ENCODE data around the gene ZNF479. TPM values are rescaled to one million over a fixed set of nuclear protein-coding genes. Genes with fewer than 3 reads are reported as not detected.

ZNF479 gene
- total and polyA plus RNA-seq, 10 of the 15 experiments (the other 5 are each of a cell fraction or from before 2014, with no cell fraction given) = 0.11 TPM; not detected in 9

GRCh38 chr7:57177856-57178767 is 45.9 kb upstream of the ZNF479 start (continued):
- TF ChIP-seq ZNF592 (IDR thresholded peaks at IDR 0.05) (no peak), MYB (IDR thresholded peaks at IDR 0.05; ENCODE audit: borderline replicate concordance, low read depth, low read length) (no peak)

- no TSS peak for BruUV-seq (replicated peaks)
- ChIA-PET CTCF (no interaction called here), POLR2A (no interaction called here), RAD21 (ENCODE audit: unreplicated experiment) (no interaction called here), SMC1A (ENCODE audit: uncharacterized antibody, unreplicated experiment) (no interaction called here)
- Histone ChIP-seq H3K27me3 (replicated peaks in 1 of 2; ENCODE audit: control insufficient read depth in 2 of 2, insufficient read depth in 2 of 2, low read length in 1 of 2) (no peaks in the 10 kb centered on the region), H3K4me2 (ENCODE audit: control insufficient read depth, insufficient read depth) (no peak overlapping the region), H3K4me3 (no peak overlapping the region), H3K79me2 (ENCODE audit: control insufficient read depth, insufficient read depth, low read length) (no peaks in the 10 kb centered on the region), H4K20me1 (ENCODE audit: control insufficient read depth, insufficient read depth) (no peaks in the 10 kb centered on the region), H3K9me3 (replicated peaks; ENCODE audit: control insufficient read depth, insufficient read depth, low read length) (no peaks in the 10 kb centered on the region; the same call in 2 of the 3 replicates), H3K27ac (ENCODE audit: control insufficient read depth, insufficient read depth) (no peak overlapping the region), H3K36me3 (ENCODE audit: control insufficient read depth in 2 of 2, insufficient read depth in 2 of 2, low read length in 1 of 2) (no peaks in the 10 kb centered on the region), H3K9ac (ENCODE audit: control insufficient read depth, insufficient read depth, low read length) (no peak overlapping the region), H3K4me1 (ENCODE audit: control insufficient read depth, insufficient read depth, low read length) (no peaks in the 10 kb centered on the region), H2AFZ (ENCODE audit: control insufficient read depth, low read depth, low read length) (no peak overlapping the region)
- in situ Hi-C loops (cut with MboI) (no loop called here), intact Hi-C loops (cut with micrococcal nuclease; ENCODE audit: unreplicated experiment) (no loop called here)
- 37% methylated on average over 14 of the region's 14 CpGs for WGBS (ENCODE audit: insufficient coverage, insufficient replicate concordance, low lambda C conversion rate, missing lambda C conversion rate)
- no peak for FAIRE-seq
- ATAC-seq = no peak
- DNase-seq (ENCODE audit: low read depth, low spot score) = no peak
- TF ChIP-seq ZNF217 (IDR thresholded peaks at IDR 0.05) (no peak), ZNF687 (IDR thresholded peaks at IDR 0.05) (no peak), HSF1 (IDR thresholded peaks at IDR 0.05; ENCODE audit: low read depth, low read length) (no peak), SKIL (IDR thresholded peaks at IDR 0.05; ENCODE audit: low read depth, poor library complexity, severe bottlenecking) (no peak)
These were observed 44.8 kb upstream of the ZNF479 start for GRCh38 chr7:57176928-57177635.
